Subcutaneous adipose tissue (tissue), 4 donors: ENCODE data around the gene LSM12. TPM values are rescaled to one million over a fixed set of nuclear protein-coding genes. Genes with fewer than 3 reads are reported as not detected.

Experiments used
- total RNA-seq, 4 donors: library from RNA; depleted of rRNA; stranded (reverse); fragments of >200 nt; gene quantifications; one replicate each; pipeline ENCODE4 v1.1.0, GENCODE V29; 2016
- TF ChIP-seq, protein P1 (sequence below): fragments of 450-650 bp; IDR thresholded peaks from one replicate; pipeline ENCODE4 v1.5.1; 2016; ENCODE audit warnings: low read depth, mild to moderate bottlenecking, control low read depth, antibody characterized with exemption, moderate library complexity

Gene LSM12
- total RNA-seq, 4 donors from 2014 or later: 26.2 to 57.2 (median 29.1) TPM

DNA sequence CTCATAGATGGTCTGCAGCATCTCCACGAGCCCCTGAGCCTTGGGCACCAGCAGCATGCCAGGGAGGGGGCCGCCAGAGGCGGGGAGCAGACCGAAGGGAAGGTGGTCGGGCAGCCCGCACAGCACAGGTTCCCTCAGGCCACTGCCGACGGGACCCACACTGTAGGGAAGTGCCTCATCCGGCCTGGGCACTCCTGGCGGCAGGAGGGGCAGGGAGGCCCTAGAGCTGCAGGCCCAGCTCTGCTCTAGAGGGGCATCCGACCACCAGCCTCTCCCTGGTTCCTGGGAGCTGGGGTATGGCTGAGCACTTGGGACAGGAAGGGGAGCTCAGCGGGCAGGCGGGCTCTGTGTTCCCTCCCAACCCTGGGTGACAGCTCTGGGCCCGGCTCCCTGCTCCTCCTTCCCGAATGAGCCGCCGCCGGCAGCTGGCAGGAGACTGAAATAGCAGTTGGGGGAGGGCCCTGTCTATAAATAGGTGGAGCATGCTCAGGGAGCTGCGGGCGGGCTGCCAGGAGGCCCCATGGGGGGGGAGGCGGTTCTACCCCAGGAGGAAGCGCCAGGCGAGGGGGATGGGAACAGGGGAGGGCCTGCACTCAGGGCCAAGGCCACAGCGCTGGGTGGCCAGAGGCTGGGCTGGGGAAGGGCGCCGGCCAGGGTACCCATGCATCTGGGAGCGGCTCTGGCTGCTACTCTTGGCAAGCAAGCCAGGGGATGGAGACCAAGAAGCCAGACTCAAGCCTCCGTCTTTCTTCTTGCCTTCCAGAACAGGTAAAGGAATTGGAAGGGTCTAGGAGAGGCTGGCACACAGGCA lies 44.6 kb upstream of the LSM12 start:
- TF ChIP-seq, protein P1, sequence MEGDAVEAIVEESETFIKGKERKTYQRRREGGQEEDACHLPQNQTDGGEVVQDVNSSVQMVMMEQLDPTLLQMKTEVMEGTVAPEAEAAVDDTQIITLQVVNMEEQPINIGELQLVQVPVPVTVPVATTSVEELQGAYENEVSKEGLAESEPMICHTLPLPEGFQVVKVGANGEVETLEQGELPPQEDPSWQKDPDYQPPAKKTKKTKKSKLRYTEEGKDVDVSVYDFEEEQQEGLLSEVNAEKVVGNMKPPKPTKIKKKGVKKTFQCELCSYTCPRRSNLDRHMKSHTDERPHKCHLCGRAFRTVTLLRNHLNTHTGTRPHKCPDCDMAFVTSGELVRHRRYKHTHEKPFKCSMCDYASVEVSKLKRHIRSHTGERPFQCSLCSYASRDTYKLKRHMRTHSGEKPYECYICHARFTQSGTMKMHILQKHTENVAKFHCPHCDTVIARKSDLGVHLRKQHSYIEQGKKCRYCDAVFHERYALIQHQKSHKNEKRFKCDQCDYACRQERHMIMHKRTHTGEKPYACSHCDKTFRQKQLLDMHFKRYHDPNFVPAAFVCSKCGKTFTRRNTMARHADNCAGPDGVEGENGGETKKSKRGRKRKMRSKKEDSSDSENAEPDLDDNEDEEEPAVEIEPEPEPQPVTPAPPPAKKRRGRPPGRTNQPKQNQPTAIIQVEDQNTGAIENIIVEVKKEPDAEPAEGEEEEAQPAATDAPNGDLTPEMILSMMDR: no peak

- TF ChIP-seq, protein P1: no peak
Observed at GRCh38 chr17:44110011-44110686, 43.7 kb upstream of the LSM12 start.

DNA sequence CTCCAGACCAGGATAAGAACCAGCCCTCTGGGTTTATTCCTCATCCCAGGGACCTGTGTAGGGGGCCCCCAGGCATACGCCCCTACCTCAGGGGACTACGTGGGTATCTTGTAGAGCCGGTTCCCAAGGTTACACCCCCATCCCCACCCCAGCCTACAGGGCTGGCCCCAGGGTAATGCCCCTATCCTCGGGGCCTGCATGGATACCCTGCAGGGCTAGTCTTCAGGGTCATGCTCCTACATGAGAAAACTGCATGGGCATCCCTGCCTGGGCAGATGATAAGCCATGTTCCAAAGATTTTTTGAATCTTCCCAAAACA lies 42.8 kb upstream of the LSM12 start:
- TF ChIP-seq, protein P1: no peak

- TF ChIP-seq, protein P1: no peak
Observed at GRCh38 chr17:44108440-44109311, 42.2 kb upstream of the LSM12 start.

DNA sequence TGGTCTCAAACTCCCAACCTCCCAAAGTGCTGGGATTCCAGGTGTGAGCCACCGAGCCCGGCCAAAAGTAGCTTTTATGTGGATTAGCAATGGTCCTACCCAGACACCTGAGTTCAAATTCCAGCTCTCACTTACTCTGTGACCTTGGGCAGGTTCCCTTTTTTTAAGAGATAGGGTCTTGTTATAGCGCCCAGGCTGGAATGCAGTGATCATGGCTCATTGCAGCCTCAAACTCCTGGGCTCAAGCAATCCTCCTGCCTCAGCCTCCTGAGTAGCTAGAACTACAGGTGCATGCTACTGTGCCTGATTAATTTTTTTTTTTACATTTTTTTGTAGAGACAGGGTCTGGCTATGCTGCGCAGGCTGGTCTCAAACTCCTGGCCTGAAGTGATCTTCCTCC lies 40.3 kb upstream of the LSM12 start:
- TF ChIP-seq, protein P1: no peak

- TF ChIP-seq, protein P1: no peak
Observed at GRCh38 chr17:44105941-44106340, 39.5 kb upstream of the LSM12 start.

GRCh38 chr17:44105483-44105882 lies 39.0 kb upstream of the LSM12 start:
- TF ChIP-seq, protein P1: no peak
